ENCODE measurements around the gene TOR1B.
A peak's percentile ranks its signal among the peaks of the same experiment; 100 is the strongest.
"Not testable (repeated sequence)": the region's sequence is repeated elsewhere in the genome, so short reads cannot be mapped to it uniquely, and the experiment has no call there.

The TOR1B gene

GRCh38 chr9:129802833-129803675 is at the start of gene TOR1B:
TOR1B (plus strand) TSS chr9:129803184; CDS start chr9:129803213, 29 bp downstream.
- peak; percentile 88 for DNase-seq

- DNase-seq, result no peak
Measured at GRCh38 chr9:129755151-129755550, 47.8 kb upstream of the TOR1B start.

GRCh38 chr9:129756191-129756590 is 46.8 kb upstream of the TOR1B start:
- no peak for DNase-seq

- no peak for DNase-seq
Measured at GRCh38 chr9:129757045-129757444, 45.9 kb upstream of the TOR1B start.

- no peak for DNase-seq
Measured at GRCh38 chr9:129759319-129759718, 43.7 kb upstream of the TOR1B start.

GRCh38 chr9:129759804-129760502 is 43.0 kb upstream of the TOR1B start:
- no peak for DNase-seq

GRCh38 chr9:129760784-129761183 is 42.2 kb upstream of the TOR1B start:
- not testable (repeated sequence) for DNase-seq

- no peak for DNase-seq
Measured at GRCh38 chr9:129761293-129761900, 41.6 kb upstream of the TOR1B start.

GRCh38 chr9:129761901-129762369 is 41.0 kb upstream of the TOR1B start:
- no peak for DNase-seq

GRCh38 chr9:129762370-129762984 is 40.5 kb upstream of the TOR1B start:
- not testable (repeated sequence) for DNase-seq

- no peak for DNase-seq
Measured at GRCh38 chr9:129762985-129763926, 39.7 kb upstream of the TOR1B start.

- no peak for DNase-seq
Measured at GRCh38 chr9:129765764-129766317, 37.1 kb upstream of the TOR1B start.

GRCh38 chr9:129768486-129768885 is 34.5 kb upstream of the TOR1B start:
- no peak for DNase-seq

GRCh38 chr9:129769669-129770068 is 33.3 kb upstream of the TOR1B start:
- DNase-seq, result no peak

GRCh38 chr9:129770741-129771140 is 32.2 kb upstream of the TOR1B start:
- DNase-seq, result no peak

- DNase-seq, result no peak
Measured at GRCh38 chr9:129773262-129774048, 29.5 kb upstream of the TOR1B start.

- no peak for DNase-seq
Measured at GRCh38 chr9:129774791-129775447, 28.1 kb upstream of the TOR1B start.

- no peak for DNase-seq
Measured at GRCh38 chr9:129775448-129775798, 27.6 kb upstream of the TOR1B start.

- DNase-seq, result not testable (repeated sequence)
Measured at GRCh38 chr9:129776096-129776495, 26.9 kb upstream of the TOR1B start.

- no peak for DNase-seq
Measured at GRCh38 chr9:129776566-129776937, 26.4 kb upstream of the TOR1B start.
